T-helper 1 cell treated with Interleukin-12 subunit alpha and Interleukin-12 subunit beta and Interleukin-4 antibody, amounts not matched to agents 30 μg/mL and 1 μg/mL, for 36 hours (primary cell): ENCODE results near the gene PARP8.
A peak's percentile ranks its signal among the peaks of the same experiment; 100 is the strongest.
"Not testable (repeated sequence)": the region's sequence is repeated elsewhere in the genome, so short reads cannot be mapped to it uniquely, and the experiment has no call there.

Experiments
- H3K27ac Mint-ChIP-seq: one replicate; pipeline ENCODE4 v1.8.0; 2021; ENCODE audit warnings: mild to moderate bottlenecking, mixed read lengths
- H3K27me3 Mint-ChIP-seq: one replicate; pipeline ENCODE4 v1.8.0; 2021; ENCODE audit warnings: low read depth, mixed read lengths
- H3K36me3 Mint-ChIP-seq: one replicate; pipeline ENCODE4 v1.8.0; 2021; ENCODE audit warnings: low read depth, mixed read lengths
- H3K4me1 Mint-ChIP-seq: one replicate; pipeline ENCODE4 v1.8.0; 2021; ENCODE audit warnings: low read depth, mixed read lengths
- H3K4me3 Mint-ChIP-seq: one replicate; pipeline ENCODE4 v1.8.0; 2021; ENCODE audit warnings: mild to moderate bottlenecking, moderate library complexity, mixed read lengths
- H3K9me3 Mint-ChIP-seq: one replicate; pipeline ENCODE4 v1.8.0; 2021; ENCODE audit warnings: mixed read lengths

PARP8 gene, protein sequence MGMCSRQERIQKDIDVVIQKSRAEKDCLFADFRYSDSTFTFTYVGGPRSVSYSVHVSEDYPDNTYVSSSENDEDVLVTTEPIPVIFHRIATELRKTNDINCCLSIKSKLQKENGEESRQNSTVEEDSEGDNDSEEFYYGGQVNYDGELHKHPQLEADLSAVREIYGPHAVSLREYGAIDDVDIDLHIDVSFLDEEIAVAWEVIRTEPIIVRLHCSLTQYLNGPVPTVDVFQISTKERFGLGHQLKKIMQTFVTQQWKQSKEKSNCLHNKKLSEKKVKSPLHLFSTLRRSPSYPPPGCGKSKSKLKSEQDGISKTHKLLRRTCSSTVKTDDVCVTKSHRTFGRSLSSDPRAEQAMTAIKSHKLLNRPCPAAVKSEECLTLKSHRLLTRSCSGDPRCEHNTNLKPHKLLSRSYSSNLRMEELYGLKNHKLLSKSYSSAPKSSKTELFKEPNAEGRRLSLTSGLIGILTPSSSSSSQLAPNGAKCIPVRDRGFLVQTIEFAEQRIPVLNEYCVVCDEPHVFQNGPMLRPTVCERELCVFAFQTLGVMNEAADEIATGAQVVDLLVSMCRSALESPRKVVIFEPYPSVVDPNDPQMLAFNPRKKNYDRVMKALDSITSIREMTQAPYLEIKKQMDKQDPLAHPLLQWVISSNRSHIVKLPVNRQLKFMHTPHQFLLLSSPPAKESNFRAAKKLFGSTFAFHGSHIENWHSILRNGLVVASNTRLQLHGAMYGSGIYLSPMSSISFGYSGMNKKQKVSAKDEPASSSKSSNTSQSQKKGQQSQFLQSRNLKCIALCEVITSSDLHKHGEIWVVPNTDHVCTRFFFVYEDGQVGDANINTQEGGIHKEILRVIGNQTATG

DNA sequence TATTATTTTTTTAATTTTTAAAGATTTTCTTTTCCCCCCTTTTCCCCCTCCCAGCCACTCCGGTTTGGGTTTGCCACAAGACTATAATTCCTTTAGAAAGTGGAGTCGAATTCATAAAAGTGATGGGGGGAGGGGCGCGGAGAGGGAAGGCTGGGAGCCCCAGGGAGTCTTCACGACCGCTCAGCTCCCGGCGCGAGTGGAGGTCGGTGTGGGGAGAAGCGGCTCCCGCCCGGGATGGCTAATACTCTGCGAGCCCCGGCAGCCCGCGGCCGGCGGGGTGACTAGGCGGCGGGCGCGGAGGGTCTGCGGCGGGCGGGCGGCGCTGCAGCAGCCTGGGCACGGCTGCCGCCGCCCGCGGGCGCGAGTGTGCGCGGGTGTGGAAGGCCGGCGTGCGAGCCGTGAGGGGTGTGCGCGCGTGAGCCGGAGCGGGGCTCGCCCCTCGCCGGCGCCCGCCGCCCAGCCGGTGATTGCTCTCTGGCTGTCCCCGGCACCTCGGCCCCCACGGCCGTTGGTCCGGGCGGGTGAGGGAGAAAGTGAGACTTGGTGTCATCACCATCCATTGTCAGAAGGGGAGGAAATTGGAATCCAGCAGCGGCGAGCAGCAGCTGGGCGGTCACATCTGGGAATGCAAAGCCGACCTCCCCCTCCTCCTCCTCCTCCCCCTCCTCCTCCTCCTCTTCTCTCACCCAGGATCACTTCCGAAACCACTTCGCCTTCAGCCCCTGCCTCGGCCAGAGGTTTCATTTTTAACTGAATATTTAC, at the start of gene PARP8:
TSS of gene PARP8 (plus strand) at position 377 of the 762 bp plus-strand sequence. CDS start 459 bp downstream, outside the sequence.
- Mint-ChIP-seq H3K27ac (peak within 1 kb of the TSS; percentile 98), H3K9me3 (no peaks in the 10 kb centered on the region), H3K27me3 (no peaks in the 10 kb centered on the region), H3K4me1 (peaks cover 40% of the 10 kb centered on the region), H3K36me3 (peaks cover 22% of the 10 kb centered on the region), H3K4me3 (peak within 1 kb of the TSS; percentile 97)

DNA sequence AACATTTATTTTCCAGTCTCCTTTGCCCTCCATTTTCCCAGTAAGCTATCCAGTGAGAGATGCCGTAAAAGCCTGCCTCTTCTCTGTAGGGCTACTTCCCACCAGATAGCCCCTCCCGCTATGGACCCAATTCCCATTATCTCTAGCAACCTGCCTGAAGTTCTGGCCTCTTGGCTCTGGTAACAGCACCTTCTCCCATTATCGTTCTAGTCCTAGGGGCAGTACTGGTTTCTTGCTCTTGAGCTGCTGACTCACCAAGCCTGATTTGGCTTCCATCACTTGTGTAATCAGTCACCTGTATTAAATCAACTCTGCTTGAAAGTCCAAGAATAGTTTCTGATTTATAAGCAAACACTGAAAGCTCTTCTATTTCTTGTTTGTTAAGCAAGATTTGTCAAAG, 42.8 kb upstream of the PARP8 start:
- peaks cover 12% of the 10 kb centered on the region for H3K36me3 Mint-ChIP-seq
- H3K9me3 Mint-ChIP-seq, result peaks cover 22% of the 10 kb centered on the region
- peaks cover 6% of the 10 kb centered on the region for H3K27me3 Mint-ChIP-seq
- H3K4me1 Mint-ChIP-seq, result peaks cover 2% of the 10 kb centered on the region
- no peak overlapping the region for H3K27ac Mint-ChIP-seq
- no peak overlapping the region for H3K4me3 Mint-ChIP-seq

DNA sequence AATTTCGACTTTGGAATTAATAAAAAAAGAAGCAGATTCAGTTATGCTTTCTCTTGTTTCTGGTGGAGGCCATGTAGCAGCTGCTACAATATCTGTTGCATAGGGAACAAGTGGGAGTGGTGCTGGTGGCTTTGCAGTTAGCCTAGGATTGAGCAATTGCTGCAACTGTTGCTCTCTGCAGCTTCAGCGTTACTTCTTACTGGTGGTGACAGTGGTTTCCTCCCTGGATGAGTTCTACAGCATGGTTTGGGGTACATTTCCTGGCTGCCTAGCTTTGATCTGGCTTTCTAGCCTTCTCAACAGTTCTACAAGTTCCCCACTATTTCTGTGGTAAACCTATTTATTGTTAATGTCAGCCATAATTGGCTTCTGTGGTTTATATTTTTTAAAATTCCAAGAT, 31.6 kb upstream of the PARP8 start:
- peak overlapping the region; percentile 52 for H3K27ac Mint-ChIP-seq

DNA sequence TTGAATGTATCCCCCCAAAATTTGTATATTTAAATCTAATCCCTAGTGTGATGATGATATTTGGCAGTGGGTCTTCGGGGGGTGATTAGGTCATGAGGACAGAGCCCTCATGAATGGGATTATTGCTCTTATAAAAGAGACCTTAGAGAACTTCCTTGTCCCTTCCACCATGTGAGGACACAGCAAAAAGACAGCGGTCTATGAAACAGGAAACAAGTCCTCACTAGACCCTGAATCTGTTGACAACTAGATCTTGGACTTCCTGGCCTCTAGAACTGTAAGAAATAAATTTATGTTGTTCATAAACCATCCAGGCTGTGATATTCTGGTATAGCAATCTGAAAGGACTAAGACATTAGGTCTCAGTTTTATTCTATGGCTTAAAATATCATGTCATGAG, 28.9 kb upstream of the PARP8 start:
- H3K36me3 Mint-ChIP-seq, result peaks cover 21% of the 10 kb centered on the region
- peaks cover 20% of the 10 kb centered on the region for H3K9me3 Mint-ChIP-seq
- H3K4me1 Mint-ChIP-seq, result peaks cover 43% of the 10 kb centered on the region
- H3K27ac Mint-ChIP-seq, result peak overlapping the region; percentile 6
- H3K27me3 Mint-ChIP-seq, H3K4me3 Mint-ChIP-seq: not testable (repeated sequence)

More for the DNA sequence above, 31.6 kb upstream of the PARP8 start:
- H3K9me3 Mint-ChIP-seq, result peaks cover 25% of the 10 kb centered on the region
- not testable (repeated sequence) for H3K27me3 Mint-ChIP-seq
- H3K4me1 Mint-ChIP-seq, result peaks cover 42% of the 10 kb centered on the region
- peak overlapping the region; percentile 45 for H3K4me3 Mint-ChIP-seq
- peaks cover 25% of the 10 kb centered on the region for H3K36me3 Mint-ChIP-seq

DNA sequence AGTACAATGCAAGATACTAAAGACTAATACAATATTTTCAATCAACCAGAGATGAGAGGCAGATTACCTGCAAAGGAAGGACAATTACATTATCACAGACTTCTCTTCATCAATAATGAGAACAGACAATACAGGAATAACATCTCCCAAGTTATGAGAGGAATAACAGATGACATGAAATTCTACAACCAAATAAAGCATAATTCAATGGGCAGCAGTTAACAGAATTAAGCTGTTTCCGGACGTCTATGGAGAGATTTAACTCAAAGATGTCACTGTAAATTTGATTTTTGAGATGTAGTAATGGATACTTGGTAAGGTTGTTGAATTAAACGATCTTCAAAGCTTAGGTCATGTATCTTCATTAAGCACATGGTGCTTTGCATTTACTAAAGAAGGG, 19.8 kb upstream of the PARP8 start:
- Mint-ChIP-seq H3K9me3 (peaks cover 1% of the 10 kb centered on the region), H3K36me3 (peaks cover 5% of the 10 kb centered on the region), H3K27me3 (no peaks in the 10 kb centered on the region), H3K4me3 (no peak overlapping the region), H3K27ac (no peak overlapping the region), H3K4me1 (peaks cover 16% of the 10 kb centered on the region)

DNA sequence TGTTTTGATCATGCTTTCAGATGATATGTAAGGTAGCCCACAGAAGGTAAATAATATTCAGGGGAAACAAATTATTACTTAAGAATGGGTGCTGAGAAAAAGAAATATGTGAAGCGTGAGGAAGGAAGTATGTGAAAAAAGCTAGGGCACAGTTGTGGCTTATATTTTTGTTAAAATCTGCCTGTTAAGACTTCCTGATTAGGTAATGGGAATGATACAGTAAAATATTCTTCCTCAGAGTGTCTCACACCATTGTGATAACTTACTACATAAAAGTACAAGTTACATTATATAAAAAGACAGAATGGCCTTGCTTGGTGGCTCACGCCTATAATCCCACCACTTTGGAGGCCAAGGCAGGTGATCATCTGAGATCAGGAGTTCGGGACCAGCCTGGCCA, 18.7 kb upstream of the PARP8 start:
- no peak overlapping the region for H3K27ac Mint-ChIP-seq
- peaks cover 10% of the 10 kb centered on the region for H3K4me1 Mint-ChIP-seq
- H3K36me3 Mint-ChIP-seq, result peaks cover under 1% of the 10 kb centered on the region
- H3K4me3 Mint-ChIP-seq, result no peak overlapping the region
- H3K27me3 Mint-ChIP-seq, result no peaks in the 10 kb centered on the region
- H3K9me3 Mint-ChIP-seq, result no peaks in the 10 kb centered on the region

DNA sequence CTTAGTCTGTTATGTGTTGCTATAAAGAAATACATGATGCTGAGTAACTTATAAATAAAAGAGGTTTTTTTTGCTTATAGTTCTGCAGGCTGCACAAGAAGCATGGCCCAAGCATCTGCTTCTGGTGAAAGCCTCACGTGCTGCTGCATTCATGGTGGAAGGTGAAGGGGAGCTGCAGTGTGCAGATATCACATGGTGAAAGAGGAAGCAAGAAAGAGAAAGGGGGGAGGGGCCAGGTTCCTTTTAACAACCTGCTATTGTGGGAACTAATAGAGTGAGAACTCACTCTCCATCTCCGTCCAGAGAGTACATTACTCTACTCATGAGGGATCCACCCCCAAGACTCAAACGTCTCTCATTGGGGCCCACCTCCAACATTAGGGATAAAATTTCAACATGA, 12.5 kb upstream of the PARP8 start:
- H3K9me3 Mint-ChIP-seq, result no peaks in the 10 kb centered on the region
- peaks cover 14% of the 10 kb centered on the region for H3K4me1 Mint-ChIP-seq
- H3K4me3 Mint-ChIP-seq, result no peak overlapping the region
- peaks cover 4% of the 10 kb centered on the region for H3K36me3 Mint-ChIP-seq
- no peaks in the 10 kb centered on the region for H3K27me3 Mint-ChIP-seq
- no peak overlapping the region for H3K27ac Mint-ChIP-seq

DNA sequence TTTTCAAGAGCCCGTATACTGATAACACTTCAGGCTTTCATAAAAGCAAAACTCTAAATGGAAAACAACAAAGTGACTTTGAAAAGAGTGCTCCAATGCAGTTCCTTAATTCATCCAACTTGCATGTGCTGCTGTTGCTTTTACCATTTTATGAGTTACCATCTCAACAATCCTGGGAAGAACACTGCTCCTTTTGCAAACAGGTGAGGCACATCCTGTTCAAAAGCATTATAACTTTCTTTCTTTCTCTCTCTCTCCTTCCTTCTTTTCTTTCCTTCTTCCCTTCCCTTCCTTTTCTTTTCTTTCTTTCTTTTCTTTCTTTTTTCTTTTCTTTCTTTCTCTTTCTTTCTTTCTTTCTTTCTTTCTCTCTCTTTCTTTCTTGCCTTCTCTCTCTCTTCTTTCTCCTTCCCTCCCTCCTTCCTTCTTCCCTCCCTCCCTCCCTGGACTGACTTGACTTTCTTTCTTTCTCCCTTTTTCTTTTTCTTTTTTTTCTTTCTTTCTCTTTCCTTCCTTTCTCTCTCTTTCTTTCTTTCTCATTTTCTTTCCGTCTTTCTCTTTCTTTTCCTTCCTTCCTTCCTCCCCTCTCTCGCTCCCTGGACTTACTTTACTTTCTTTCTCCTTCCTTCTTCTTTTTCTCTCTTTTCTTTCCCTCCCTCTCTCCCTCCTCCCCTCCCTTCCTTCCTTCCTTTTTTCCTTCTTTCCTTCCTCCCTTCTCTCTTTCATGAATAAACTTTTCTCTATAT, 11.2 kb upstream of the PARP8 start:
- Mint-ChIP-seq H3K27ac (no peak overlapping the region), H3K27me3 (peaks cover 1% of the 10 kb centered on the region), H3K9me3 (no peaks in the 10 kb centered on the region), H3K36me3 (peaks cover 5% of the 10 kb centered on the region), H3K4me1 (peaks cover 14% of the 10 kb centered on the region), H3K4me3 (no peak overlapping the region)

DNA sequence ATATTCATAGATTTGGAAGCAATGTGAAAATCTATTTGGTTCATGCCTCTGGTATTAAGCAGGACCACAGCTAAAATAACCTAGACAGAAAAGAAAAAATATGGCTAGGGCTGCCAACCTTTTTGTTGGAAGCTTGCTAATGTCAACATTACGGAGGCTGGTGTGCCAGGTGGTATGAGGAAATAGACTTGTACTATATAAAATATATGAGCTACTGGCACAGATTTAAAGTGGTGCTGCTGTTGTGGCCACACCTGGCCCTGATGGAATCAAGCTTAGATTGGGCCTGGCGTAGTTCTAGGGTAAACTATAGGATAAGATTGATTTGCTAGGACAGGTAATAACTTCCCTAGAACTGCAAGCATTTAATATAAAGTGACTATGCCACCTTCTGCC, 10.6 kb upstream of the PARP8 start:
- Mint-ChIP-seq H3K4me1 (peaks cover 14% of the 10 kb centered on the region), H3K27ac (no peak overlapping the region), H3K36me3 (peaks cover 7% of the 10 kb centered on the region), H3K4me3 (no peak overlapping the region), H3K27me3 (peaks cover 3% of the 10 kb centered on the region), H3K9me3 (no peaks in the 10 kb centered on the region)

DNA sequence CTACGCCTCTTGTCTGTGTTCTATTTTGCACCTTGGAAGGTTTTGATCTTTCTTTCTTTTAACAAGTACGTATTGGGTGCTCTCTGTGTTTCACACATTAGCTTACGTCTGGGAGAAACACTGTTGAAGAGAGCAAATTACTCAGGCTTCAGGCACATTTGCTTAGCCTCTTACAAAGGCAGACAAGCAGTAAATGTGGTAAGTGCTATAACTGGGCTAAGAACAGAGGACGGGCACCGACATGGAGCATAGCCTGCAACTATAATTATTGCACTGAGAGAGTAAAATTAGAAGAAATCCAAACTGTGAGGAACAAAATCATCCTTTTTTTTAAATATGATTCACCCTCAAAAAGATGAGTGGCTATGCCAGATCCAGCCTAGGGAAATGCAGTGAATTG, 9.4 kb upstream of the PARP8 start:
- H3K27ac Mint-ChIP-seq, result no peak overlapping the region
- H3K36me3 Mint-ChIP-seq, result peaks cover 7% of the 10 kb centered on the region
- H3K9me3 Mint-ChIP-seq, result no peaks in the 10 kb centered on the region
- H3K4me3 Mint-ChIP-seq, result no peak overlapping the region
- peaks cover 14% of the 10 kb centered on the region for H3K4me1 Mint-ChIP-seq
- H3K27me3 Mint-ChIP-seq, result peaks cover 3% of the 10 kb centered on the region

DNA sequence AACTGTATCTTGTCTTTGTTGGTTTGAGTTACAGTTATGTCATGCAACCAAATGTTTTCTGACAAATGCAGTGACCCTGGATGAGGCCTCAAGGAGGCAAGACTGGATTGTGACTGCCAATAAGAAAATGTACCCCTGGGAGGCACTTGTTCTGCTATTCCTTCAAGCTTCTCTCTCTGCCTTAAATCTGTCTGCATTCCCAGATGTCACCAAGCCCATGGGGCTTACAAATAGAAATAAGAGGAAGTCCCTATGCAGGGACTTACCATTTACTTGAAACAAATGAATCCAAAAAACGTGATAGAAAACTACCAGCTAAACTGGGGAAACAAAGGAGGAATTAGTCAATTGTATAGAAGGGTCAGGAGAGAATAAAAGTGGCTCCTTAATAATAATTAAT, 8.2 kb upstream of the PARP8 start:
- Mint-ChIP-seq H3K4me1 (peaks cover 14% of the 10 kb centered on the region), H3K27me3 (peaks cover 3% of the 10 kb centered on the region), H3K27ac (no peak overlapping the region), H3K9me3 (no peaks in the 10 kb centered on the region), H3K4me3 (no peak overlapping the region), H3K36me3 (peaks cover 7% of the 10 kb centered on the region)

DNA sequence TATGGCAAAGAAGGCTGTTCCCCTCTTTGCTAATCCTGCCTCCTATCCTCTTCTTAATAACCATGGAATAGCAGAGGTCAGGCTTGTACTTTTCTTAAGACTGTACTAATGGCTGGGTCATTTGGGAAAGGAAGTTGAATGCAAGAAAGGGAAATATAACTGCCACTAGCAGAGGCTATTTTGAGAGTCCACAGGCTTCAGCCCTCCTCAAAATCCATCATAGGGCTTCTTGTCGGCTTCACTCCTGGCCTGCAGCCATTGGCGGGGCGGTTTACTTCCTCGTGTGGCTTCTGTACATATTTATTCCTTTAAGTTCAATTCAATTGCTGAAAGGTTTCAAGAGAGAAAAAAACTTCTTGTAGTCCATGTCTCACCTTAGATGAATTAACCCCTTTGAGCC, 2.8 kb upstream of the PARP8 start:
- Mint-ChIP-seq H3K36me3 (peaks cover 14% of the 10 kb centered on the region), H3K9me3 (no peaks in the 10 kb centered on the region), H3K4me3 (no peak overlapping the region), H3K27me3 (peaks cover 3% of the 10 kb centered on the region), H3K27ac (no peak overlapping the region), H3K4me1 (peaks cover 24% of the 10 kb centered on the region)

DNA sequence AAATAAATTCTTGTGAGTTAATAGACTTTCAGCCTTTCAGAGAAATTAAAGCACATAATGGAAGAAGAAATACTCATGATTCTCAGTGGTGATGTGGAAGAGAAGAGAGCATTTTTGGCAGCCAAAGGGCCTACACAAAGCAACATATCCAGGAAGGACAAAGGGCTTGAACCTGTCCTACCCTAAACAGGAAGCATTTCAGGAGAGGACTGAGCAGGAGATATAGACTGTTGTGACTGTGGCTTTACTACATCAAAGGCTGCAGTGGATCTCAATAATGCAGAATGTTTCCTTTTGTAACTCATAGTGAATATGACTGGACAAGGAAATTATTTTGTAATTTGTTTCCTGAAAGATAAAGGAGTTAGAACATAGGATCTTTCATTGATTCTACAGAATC, 1.3 kb upstream of the PARP8 start:
- Mint-ChIP-seq H3K9me3 (no peaks in the 10 kb centered on the region), H3K27ac (peak overlapping the region; percentile 98), H3K4me3 (peak overlapping the region; percentile 97), H3K27me3 (peaks cover 3% of the 10 kb centered on the region), H3K36me3 (peaks cover 18% of the 10 kb centered on the region), H3K4me1 (peaks cover 33% of the 10 kb centered on the region)

DNA sequence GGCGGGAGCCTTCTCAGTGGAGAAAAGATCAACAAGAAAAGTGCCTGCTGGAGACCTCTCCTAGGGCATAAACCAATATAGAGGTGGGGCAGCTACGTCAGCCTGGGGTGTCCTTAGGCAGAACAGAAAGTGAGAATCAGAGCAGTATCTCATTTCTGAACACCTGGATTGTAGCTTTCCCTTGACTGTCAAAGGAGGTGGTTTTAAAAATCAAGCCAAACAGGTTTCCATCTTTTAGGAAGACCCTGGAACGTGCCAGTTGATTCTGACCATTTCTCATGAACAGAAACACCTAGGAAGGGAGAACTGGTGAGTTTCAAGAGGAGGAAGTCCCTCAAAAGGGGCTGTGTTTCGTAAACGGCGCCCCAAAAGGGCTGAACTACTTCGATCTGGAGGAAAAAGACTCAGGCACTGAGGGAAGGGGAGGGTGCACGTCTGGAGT, 655 bp upstream of the PARP8 start:
- H3K36me3 Mint-ChIP-seq, result peaks cover 18% of the 10 kb centered on the region
- not testable (repeated sequence) for H3K9me3 Mint-ChIP-seq, H3K27me3 Mint-ChIP-seq
- peak overlapping the region; percentile 97 for H3K4me3 Mint-ChIP-seq
- H3K27ac Mint-ChIP-seq, result peak overlapping the region; percentile 98
- H3K4me1 Mint-ChIP-seq, result peaks cover 36% of the 10 kb centered on the region
